ENCODE results near the gene KITLG. TPM values are rescaled to one million over a fixed set of nuclear protein-coding genes. Genes with fewer than 3 reads are reported as not detected.

Gene KITLG
- total RNA-seq, 1 donor from 2014 or later, result 13.2 TPM

- no peak for TF ChIP-seq CTCF (IDR thresholded peaks at IDR 0.05)
- intact Hi-C loops (cut with DNase I), result no loop called here
- H3K9me3 ChIP-seq, result no peaks in the 10 kb centered on the region
- no peaks in the 10 kb centered on the region for H3K4me1 ChIP-seq
- DNase-seq (ENCODE audit: low spot score in 2 of 2), result no peak
- H3K27ac ChIP-seq, result no peak overlapping the region
- H3K4me3 ChIP-seq, result no peak overlapping the region
- H3K27me3 ChIP-seq, result no peaks in the 10 kb centered on the region
- H3K36me3 ChIP-seq, result no peaks in the 10 kb centered on the region
Observed at GRCh38 chr12:88493636-88494035, 86.6 kb downstream of the KITLG start.

- intact Hi-C loops (cut with DNase I), result no loop called here
- no peaks in the 10 kb centered on the region for H3K4me1 ChIP-seq
- no peak overlapping the region for H3K4me3 ChIP-seq
- no peak for TF ChIP-seq CTCF (IDR thresholded peaks at IDR 0.05)
- H3K27ac ChIP-seq, result no peak overlapping the region
- H3K27me3 ChIP-seq, result no peaks in the 10 kb centered on the region
- no peaks in the 10 kb centered on the region for H3K9me3 ChIP-seq
- H3K36me3 ChIP-seq, result no peaks in the 10 kb centered on the region
- no peak for DNase-seq (ENCODE audit: low spot score in 2 of 2)
Observed at GRCh38 chr12:88490425-88490824, 89.8 kb downstream of the KITLG start.

- H3K4me1 ChIP-seq, result no peaks in the 10 kb centered on the region
- intact Hi-C loops (cut with DNase I), result no loop called here
- no peaks in the 10 kb centered on the region for H3K36me3 ChIP-seq
- no peak overlapping the region for H3K4me3 ChIP-seq
- no peak overlapping the region for H3K27ac ChIP-seq
- H3K9me3 ChIP-seq, result peaks cover 0 to 4% of the 10 kb centered on the region in 2 donors
- DNase-seq (ENCODE audit: low spot score in 2 of 2), result no peak
- H3K27me3 ChIP-seq, result no peaks in the 10 kb centered on the region
- no peak for TF ChIP-seq CTCF (IDR thresholded peaks at IDR 0.05)
Observed at GRCh38 chr12:88472775-88473174, 107.5 kb downstream of the KITLG start.

GRCh38 chr12:88472248-88472647 lies 108.0 kb downstream of the KITLG start:
- Histone ChIP-seq H3K4me1 (no peaks in the 10 kb centered on the region), H3K27ac (no peak overlapping the region)
- intact Hi-C loops (cut with DNase I), result no loop called here

GRCh38 chr12:88471331-88472045 lies 108.8 kb downstream of the KITLG start:
- DNase-seq (ENCODE audit: low spot score in 2 of 2), result no peak
- Histone ChIP-seq H3K27me3 (no peaks in the 10 kb centered on the region), H3K4me3 (no peak overlapping the region), H3K27ac (peak overlapping the region in 1 of 2 donors; percentile 0), H3K9me3 (no peaks in the 10 kb centered on the region), H3K36me3 (no peaks in the 10 kb centered on the region), H3K4me1 (no peaks in the 10 kb centered on the region)
- no peak for TF ChIP-seq CTCF (IDR thresholded peaks at IDR 0.05)
- intact Hi-C loops (cut with DNase I), result no loop called here

More at GRCh38 chr12:88472248-88472647, 108.0 kb downstream of the KITLG start:
- Histone ChIP-seq H3K9me3 (peaks cover 0 to 4% of the 10 kb centered on the region in 2 donors), H3K27me3 (no peaks in the 10 kb centered on the region), H3K36me3 (no peaks in the 10 kb centered on the region), H3K4me3 (no peak overlapping the region)
- no peak for DNase-seq (ENCODE audit: low spot score in 2 of 2)
- no peak for TF ChIP-seq CTCF (IDR thresholded peaks at IDR 0.05)

Data from ascending aorta (tissue), 2 donors.